ENCODE data around the gene WASF2.

The WASF2 gene

GRCh38 chr1:27366113-27366410, 123.9 kb downstream of the WASF2 start:
- FAIRE-seq = peak; percentile 28
- DNase-seq (ENCODE audit: insufficient read length, low spot score) = peak; percentile 66
- TF ChIP-seq SPI1 (IDR thresholded peaks at IDR 0.05; ENCODE audit: low read depth, low read length) (no peak), POU2F2 (IDR thresholded peaks at IDR 0.05; ENCODE audit: low read depth, low read length) (no peak), PAX5 (IDR thresholded peaks at IDR 0.05; ENCODE audit: insufficient read depth, low read length, severe bottlenecking) (no peak), TAF1 (IDR thresholded peaks at IDR 0.05; ENCODE audit: low read depth, low read length) (no peak), POLR2AphosphoS5 (IDR thresholded peaks at IDR 0.05; ENCODE audit: low read depth, low read length) (no peak), POLR2A (IDR thresholded peaks at IDR 0.05; ENCODE audit: low read depth, low read length) (no peak)

- DNase-seq (ENCODE audit: insufficient read length, low spot score) (peak; percentile 92), FAIRE-seq (peak; percentile 87)
- peak; percentile 33; the same call in 1 of the 2 replicates for TF ChIP-seq POLR2A (IDR thresholded peaks at IDR 0.05; ENCODE audit: low read depth, low read length)
- TF ChIP-seq POLR2AphosphoS5 (IDR thresholded peaks at IDR 0.05; ENCODE audit: low read depth, low read length) = no peak
Measured at GRCh38 chr1:27365372-27366112, 124.4 kb downstream of the WASF2 start.

GRCh38 chr1:27364696-27365371, 125.1 kb downstream of the WASF2 start:
- DNase-seq (ENCODE audit: insufficient read length, low spot score) = no peak
- no peak for TF ChIP-seq SPI1 (IDR thresholded peaks at IDR 0.05; ENCODE audit: low read depth, low read length)
- no peak for TF ChIP-seq PAX5 (IDR thresholded peaks at IDR 0.05; ENCODE audit: insufficient read depth, low read length, severe bottlenecking)
- TF ChIP-seq POLR2A (IDR thresholded peaks at IDR 0.05; ENCODE audit: low read depth, low read length) = no peak
- no peak for TF ChIP-seq POU2F2 (IDR thresholded peaks at IDR 0.05; ENCODE audit: low read depth, low read length)
- TF ChIP-seq TAF1 (IDR thresholded peaks at IDR 0.05; ENCODE audit: low read depth, low read length) = no peak
- TF ChIP-seq POLR2AphosphoS5 (IDR thresholded peaks at IDR 0.05; ENCODE audit: low read depth, low read length) = no peak
- FAIRE-seq = no peak

DNA sequence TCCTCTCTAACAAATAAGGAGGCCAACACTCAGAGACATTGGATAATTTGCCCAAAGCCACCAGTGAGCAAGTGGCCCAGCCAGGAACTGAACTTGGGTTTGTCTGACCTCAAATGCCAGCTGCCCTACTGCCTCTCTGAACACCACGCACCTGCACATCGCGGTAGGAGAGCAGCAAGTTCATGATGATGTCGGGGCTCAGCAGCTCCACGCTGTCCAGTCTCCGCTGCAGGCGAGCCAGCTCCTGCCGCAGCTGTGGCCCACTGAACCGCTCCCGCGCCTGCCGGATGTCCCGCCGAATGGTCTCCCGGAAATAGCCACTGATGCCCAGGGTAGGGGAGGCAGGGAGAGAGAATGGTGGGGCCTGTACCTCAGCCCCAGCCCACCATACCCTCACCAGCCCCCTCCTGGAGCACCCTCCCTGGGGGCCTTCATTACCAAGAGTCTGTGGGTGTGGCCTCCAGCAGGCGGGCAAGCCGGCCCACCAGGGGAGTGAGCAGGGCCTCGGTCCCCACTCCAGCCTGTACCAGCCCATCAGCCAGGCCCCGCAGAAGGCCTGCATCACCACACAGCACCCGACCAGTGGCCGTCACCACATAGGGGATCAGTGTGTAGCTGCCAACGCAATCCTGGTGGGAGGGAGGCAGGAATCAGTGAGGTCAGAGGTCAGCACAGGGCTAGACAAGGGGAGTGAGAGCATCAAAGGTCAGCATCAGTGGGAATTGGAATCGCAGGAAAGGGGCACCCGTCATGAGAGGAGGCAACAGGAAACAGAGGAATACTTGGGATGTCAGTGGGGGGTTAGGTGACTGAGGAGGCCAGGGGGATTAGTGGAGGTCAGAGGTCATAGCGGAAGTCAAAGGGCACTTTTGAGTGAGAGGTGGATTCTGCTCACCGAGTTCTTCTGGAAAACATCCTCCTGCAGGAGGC, 125.9 kb downstream of the WASF2 start:
- FAIRE-seq (no peak), DNase-seq (ENCODE audit: insufficient read length, low spot score) (no peak)
- TF ChIP-seq SPI1 (IDR thresholded peaks at IDR 0.05; ENCODE audit: low read depth, low read length) = no peak
- TF ChIP-seq POLR2A (IDR thresholded peaks at IDR 0.05; ENCODE audit: low read depth, low read length) = no peak
- TF ChIP-seq TAF1 (IDR thresholded peaks at IDR 0.05; ENCODE audit: low read depth, low read length) = no peak
- TF ChIP-seq POU2F2 (IDR thresholded peaks at IDR 0.05; ENCODE audit: low read depth, low read length) = no peak
- TF ChIP-seq POLR2AphosphoS5 (IDR thresholded peaks at IDR 0.05; ENCODE audit: low read depth, low read length) = no peak
- TF ChIP-seq PAX5 (IDR thresholded peaks at IDR 0.05; ENCODE audit: insufficient read depth, low read length, severe bottlenecking) = no peak

GRCh38 chr1:27361553-27361952, 128.4 kb downstream of the WASF2 start:
- no peak for FAIRE-seq
- no peak for TF ChIP-seq TAF1 (IDR thresholded peaks at IDR 0.05; ENCODE audit: low read depth, low read length)
- no peak for TF ChIP-seq POLR2AphosphoS5 (IDR thresholded peaks at IDR 0.05; ENCODE audit: low read depth, low read length)
- TF ChIP-seq POLR2A (IDR thresholded peaks at IDR 0.05; ENCODE audit: low read depth, low read length) = no peak
- TF ChIP-seq POU2F2 (IDR thresholded peaks at IDR 0.05; ENCODE audit: low read depth, low read length) = no peak
- no peak for TF ChIP-seq SPI1 (IDR thresholded peaks at IDR 0.05; ENCODE audit: low read depth, low read length)
- TF ChIP-seq PAX5 (IDR thresholded peaks at IDR 0.05; ENCODE audit: insufficient read depth, low read length, severe bottlenecking) = no peak
- DNase-seq (ENCODE audit: insufficient read length, low spot score) = no peak

- no peak for TF ChIP-seq POU2F2 (IDR thresholded peaks at IDR 0.05; ENCODE audit: low read depth, low read length)
- TF ChIP-seq TAF1 (IDR thresholded peaks at IDR 0.05; ENCODE audit: low read depth, low read length) = no peak
- no peak for TF ChIP-seq SPI1 (IDR thresholded peaks at IDR 0.05; ENCODE audit: low read depth, low read length)
- TF ChIP-seq POLR2AphosphoS5 (IDR thresholded peaks at IDR 0.05; ENCODE audit: low read depth, low read length) = no peak
- TF ChIP-seq POLR2A (IDR thresholded peaks at IDR 0.05; ENCODE audit: low read depth, low read length) = no peak
- no peak for TF ChIP-seq PAX5 (IDR thresholded peaks at IDR 0.05; ENCODE audit: insufficient read depth, low read length, severe bottlenecking)
- FAIRE-seq (no peak), DNase-seq (ENCODE audit: insufficient read length, low spot score) (no peak)
Measured at GRCh38 chr1:27361044-27361402, 128.9 kb downstream of the WASF2 start.

- peak; percentile 69 for FAIRE-seq
- no peak for TF ChIP-seq PAX5 (IDR thresholded peaks at IDR 0.05; ENCODE audit: insufficient read depth, low read length, severe bottlenecking)
- peak; percentile 57; the same call in 1 of the 2 replicates for TF ChIP-seq SPI1 (IDR thresholded peaks at IDR 0.05; ENCODE audit: low read depth, low read length)
- TF ChIP-seq POLR2AphosphoS5 (IDR thresholded peaks at IDR 0.05; ENCODE audit: low read depth, low read length) = no peak
- TF ChIP-seq POLR2A (IDR thresholded peaks at IDR 0.05; ENCODE audit: low read depth, low read length) = no peak
- 0 out of 2 replicates have a peak, but pooled peaks have one; percentile 56 for TF ChIP-seq POU2F2 (IDR thresholded peaks at IDR 0.05; ENCODE audit: low read depth, low read length)
- no peak for TF ChIP-seq TAF1 (IDR thresholded peaks at IDR 0.05; ENCODE audit: low read depth, low read length)
Measured at GRCh38 chr1:27360159-27361043, 129.6 kb downstream of the WASF2 start.

DNA sequence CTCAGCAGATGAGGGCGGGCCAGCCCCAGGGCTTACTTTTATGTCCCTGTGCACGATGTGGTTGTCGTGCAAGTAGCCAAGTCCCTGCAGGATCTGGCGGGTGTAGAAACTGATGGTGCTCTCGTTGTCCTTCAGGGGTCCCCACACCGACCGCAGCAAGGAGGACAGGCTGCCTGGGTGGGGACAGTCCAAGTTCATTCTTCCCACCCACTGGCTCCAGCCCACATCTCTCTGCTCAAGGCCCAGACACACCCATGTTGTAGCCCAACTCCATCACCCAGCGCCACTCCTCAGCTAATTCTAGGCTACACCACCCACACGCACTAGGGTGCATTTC, 130.2 kb downstream of the WASF2 start:
- DNase-seq (ENCODE audit: insufficient read length, low spot score) (no peak), FAIRE-seq (peak; percentile 92)
- no peak; the same call in 1 of the 2 replicates for TF ChIP-seq POU2F2 (IDR thresholded peaks at IDR 0.05; ENCODE audit: low read depth, low read length)
- TF ChIP-seq POLR2AphosphoS5 (IDR thresholded peaks at IDR 0.05; ENCODE audit: low read depth, low read length) = no peak

More at GRCh38 chr1:27360159-27361043, 129.6 kb downstream of the WASF2 start:
- no peak for DNase-seq (ENCODE audit: insufficient read length, low spot score)

All from GM12891 (cell line).